IPS-18a (cell line): ENCODE measurements around the gene DPH5.
"Not testable (repeated sequence)": the region's sequence is repeated elsewhere in the genome, so short reads cannot be mapped to it uniquely, and the experiment has no call there.

Experiments
- H3K27ac ChIP-seq: one replicate; pipeline ENCODE4 v1.5.1; 2013; ENCODE audit warnings: low read length
- H3K27me3 ChIP-seq: one replicate; pipeline ENCODE4 v1.6.1; 2013; ENCODE audit warnings: mild to moderate bottlenecking, low read length; ENCODE audit not compliant: control insufficient read depth, insufficient read depth
- H3K36me3 ChIP-seq: one replicate; pipeline ENCODE4 v1.6.1; 2013; ENCODE audit warnings: low read depth, low read length; ENCODE audit not compliant: control insufficient read depth
- H3K4me1 ChIP-seq: one replicate; pipeline ENCODE4 v1.6.1; 2013; ENCODE audit warnings: low read depth, low read length; ENCODE audit not compliant: control insufficient read depth
- H3K4me3 ChIP-seq: one replicate; pipeline ENCODE4 v1.5.1; 2013; ENCODE audit warnings: low read length
- H3K9ac ChIP-seq: one replicate; pipeline ENCODE4 v1.6.1; 2013; ENCODE audit warnings: mild to moderate bottlenecking, low read length, moderate library complexity
- H3K9me3 ChIP-seq: one replicate; pipeline ENCODE4 v1.6.1; 2013; ENCODE audit warnings: low read depth, low read length; ENCODE audit not compliant: control insufficient read depth

DPH5 gene

GRCh38 chr1:101051688-101052638, 26.4 kb upstream of the DPH5 start:
- no peaks in the 10 kb centered on the region for H3K27me3 ChIP-seq
- H3K9ac ChIP-seq = no peak overlapping the region
- no peak overlapping the region for H3K27ac ChIP-seq
- no peaks in the 10 kb centered on the region for H3K9me3 ChIP-seq
- H3K4me1 ChIP-seq = no peaks in the 10 kb centered on the region
- H3K4me3 ChIP-seq = no peak overlapping the region
- H3K36me3 ChIP-seq = no peaks in the 10 kb centered on the region

- H3K27me3 ChIP-seq = no peaks in the 10 kb centered on the region
- no peaks in the 10 kb centered on the region for H3K9me3 ChIP-seq
Observed at GRCh38 chr1:101050869-101051268, 25.3 kb upstream of the DPH5 start.

GRCh38 chr1:101044749-101045148, 19.2 kb upstream of the DPH5 start:
- H3K27ac ChIP-seq = no peak overlapping the region
- no peaks in the 10 kb centered on the region for H3K36me3 ChIP-seq
- H3K9me3 ChIP-seq = peaks cover 13% of the 10 kb centered on the region
- no peaks in the 10 kb centered on the region for H3K27me3 ChIP-seq
- no peaks in the 10 kb centered on the region for H3K4me1 ChIP-seq
- H3K4me3 ChIP-seq = no peak overlapping the region
- H3K9ac ChIP-seq = no peak overlapping the region

More at GRCh38 chr1:101050869-101051268, 25.3 kb upstream of the DPH5 start:
- no peak overlapping the region for H3K4me3 ChIP-seq
- no peaks in the 10 kb centered on the region for H3K36me3 ChIP-seq
- no peak overlapping the region for H3K9ac ChIP-seq
- no peak overlapping the region for H3K27ac ChIP-seq
- H3K4me1 ChIP-seq = no peaks in the 10 kb centered on the region

GRCh38 chr1:101044259-101044658, 18.7 kb upstream of the DPH5 start:
- Histone ChIP-seq H3K27me3 (no peaks in the 10 kb centered on the region), H3K9me3 (peaks cover 15% of the 10 kb centered on the region), H3K4me3 (no peak overlapping the region), H3K27ac (no peak overlapping the region), H3K4me1 (no peaks in the 10 kb centered on the region), H3K9ac (no peak overlapping the region), H3K36me3 (peaks cover 2% of the 10 kb centered on the region)

GRCh38 chr1:101043776-101044175, 18.2 kb upstream of the DPH5 start:
- no peaks in the 10 kb centered on the region for H3K4me1 ChIP-seq
- peaks cover 15% of the 10 kb centered on the region for H3K9me3 ChIP-seq
- H3K9ac ChIP-seq = no peak overlapping the region
- H3K27ac ChIP-seq = no peak overlapping the region
- no peaks in the 10 kb centered on the region for H3K27me3 ChIP-seq
- H3K4me3 ChIP-seq = no peak overlapping the region
- H3K36me3 ChIP-seq = peaks cover 2% of the 10 kb centered on the region

- peaks cover 2% of the 10 kb centered on the region for H3K36me3 ChIP-seq
- H3K9ac ChIP-seq = no peak overlapping the region
- H3K4me1 ChIP-seq = no peaks in the 10 kb centered on the region
- H3K27ac ChIP-seq = no peak overlapping the region
- H3K27me3 ChIP-seq = no peaks in the 10 kb centered on the region
- H3K9me3 ChIP-seq = peaks cover 15% of the 10 kb centered on the region
- H3K4me3 ChIP-seq = no peak overlapping the region
Observed at GRCh38 chr1:101041300-101041699, 15.7 kb upstream of the DPH5 start.

- Histone ChIP-seq H3K36me3 (peaks cover 2% of the 10 kb centered on the region), H3K9me3 (peaks cover 15% of the 10 kb centered on the region)
Observed at GRCh38 chr1:101040666-101041065, 15.1 kb upstream of the DPH5 start.

GRCh38 chr1:101039245-101039644, 13.7 kb upstream of the DPH5 start:
- Histone ChIP-seq H3K27me3 (no peaks in the 10 kb centered on the region), H3K4me1 (no peaks in the 10 kb centered on the region), H3K9me3 (peaks cover 15% of the 10 kb centered on the region), H3K9ac (no peak overlapping the region), H3K36me3 (peaks cover 2% of the 10 kb centered on the region), H3K4me3 (no peak overlapping the region), H3K27ac (no peak overlapping the region)

More at GRCh38 chr1:101040666-101041065, 15.1 kb upstream of the DPH5 start:
- no peak overlapping the region for H3K9ac ChIP-seq
- no peak overlapping the region for H3K4me3 ChIP-seq
- H3K27ac ChIP-seq = no peak overlapping the region
- H3K27me3 ChIP-seq = no peaks in the 10 kb centered on the region
- H3K4me1 ChIP-seq = no peaks in the 10 kb centered on the region

- H3K4me1 ChIP-seq = no peaks in the 10 kb centered on the region
- no peak overlapping the region for H3K9ac ChIP-seq
- no peak overlapping the region for H3K27ac ChIP-seq
- peaks cover 15% of the 10 kb centered on the region for H3K9me3 ChIP-seq
- no peaks in the 10 kb centered on the region for H3K27me3 ChIP-seq
- peaks cover 2% of the 10 kb centered on the region for H3K36me3 ChIP-seq
- H3K4me3 ChIP-seq = no peak overlapping the region
Observed at GRCh38 chr1:101037316-101037715, 11.7 kb upstream of the DPH5 start.

- Histone ChIP-seq H3K9me3 (no peaks in the 10 kb centered on the region), H3K4me3 (no peak overlapping the region), H3K36me3 (no peaks in the 10 kb centered on the region), H3K27me3 (no peaks in the 10 kb centered on the region), H3K27ac (no peak overlapping the region), H3K4me1 (no peaks in the 10 kb centered on the region), H3K9ac (no peak overlapping the region)
Observed at GRCh38 chr1:101033017-101033416, 7.4 kb upstream of the DPH5 start.

- H3K9me3 ChIP-seq, H3K9ac ChIP-seq, H3K27me3 ChIP-seq, H3K4me1 ChIP-seq, H3K36me3 ChIP-seq, H3K4me3 ChIP-seq, H3K27ac ChIP-seq: not testable (repeated sequence)
Observed at GRCh38 chr1:101032129-101032528, 6.5 kb upstream of the DPH5 start.

GRCh38 chr1:101030881-101031280, 5.3 kb upstream of the DPH5 start:
- H3K36me3 ChIP-seq = no peaks in the 10 kb centered on the region

More at GRCh38 chr1:101030881-101031280, 5.3 kb upstream of the DPH5 start:
- Histone ChIP-seq H3K9me3 (no peaks in the 10 kb centered on the region), H3K9ac (no peak overlapping the region), H3K27me3 (no peaks in the 10 kb centered on the region), H3K27ac (no peak overlapping the region), H3K4me3 (no peak overlapping the region), H3K4me1 (peaks cover 7% of the 10 kb centered on the region)
